Left hindlimb (tissue), 1 donor: ENCODE results near the gene ZNF213.
"Not testable (repeated sequence)": the region's sequence is repeated elsewhere in the genome, so short reads cannot be mapped to it uniquely, and the experiment has no call there.

Experiments
- DNase-seq: peaks from one replicate; pipeline ENCODE4 v3.0.0-alpha.2; 2018

The ZNF213 gene

DNA sequence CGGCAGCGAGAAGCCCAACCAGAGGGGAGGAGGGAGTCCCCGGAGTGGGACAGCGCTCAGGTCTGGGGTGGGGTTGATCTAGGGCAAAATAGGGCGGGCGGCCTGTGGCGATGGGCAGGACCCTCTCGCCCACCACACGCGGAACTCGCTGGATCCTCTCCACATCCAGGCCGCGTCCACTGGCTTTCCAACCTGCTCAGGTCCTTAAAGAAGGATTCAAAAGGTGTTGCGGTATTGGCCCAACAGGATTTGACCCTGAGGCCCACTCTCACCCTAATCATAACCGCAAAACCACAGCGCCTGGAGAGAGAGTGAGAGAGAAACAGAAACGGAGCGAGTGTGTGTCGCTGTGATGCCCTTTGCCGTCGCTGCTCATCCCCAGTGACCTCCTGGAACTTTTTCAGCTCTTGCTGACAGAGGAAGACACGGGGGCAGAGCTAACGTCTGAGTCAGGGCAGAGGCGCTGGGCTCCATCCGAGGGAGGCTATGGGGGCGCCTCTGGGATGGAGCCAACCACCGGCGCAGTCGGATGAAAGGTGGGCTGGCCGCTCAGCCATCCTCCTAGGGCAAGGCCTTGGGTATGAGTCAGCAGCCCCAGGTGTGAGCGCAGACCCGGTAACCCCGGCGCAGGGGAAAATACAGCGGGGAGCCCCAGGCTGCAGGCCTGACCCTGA, 36.5 kb downstream of the ZNF213 start:
- no peak for DNase-seq

DNA sequence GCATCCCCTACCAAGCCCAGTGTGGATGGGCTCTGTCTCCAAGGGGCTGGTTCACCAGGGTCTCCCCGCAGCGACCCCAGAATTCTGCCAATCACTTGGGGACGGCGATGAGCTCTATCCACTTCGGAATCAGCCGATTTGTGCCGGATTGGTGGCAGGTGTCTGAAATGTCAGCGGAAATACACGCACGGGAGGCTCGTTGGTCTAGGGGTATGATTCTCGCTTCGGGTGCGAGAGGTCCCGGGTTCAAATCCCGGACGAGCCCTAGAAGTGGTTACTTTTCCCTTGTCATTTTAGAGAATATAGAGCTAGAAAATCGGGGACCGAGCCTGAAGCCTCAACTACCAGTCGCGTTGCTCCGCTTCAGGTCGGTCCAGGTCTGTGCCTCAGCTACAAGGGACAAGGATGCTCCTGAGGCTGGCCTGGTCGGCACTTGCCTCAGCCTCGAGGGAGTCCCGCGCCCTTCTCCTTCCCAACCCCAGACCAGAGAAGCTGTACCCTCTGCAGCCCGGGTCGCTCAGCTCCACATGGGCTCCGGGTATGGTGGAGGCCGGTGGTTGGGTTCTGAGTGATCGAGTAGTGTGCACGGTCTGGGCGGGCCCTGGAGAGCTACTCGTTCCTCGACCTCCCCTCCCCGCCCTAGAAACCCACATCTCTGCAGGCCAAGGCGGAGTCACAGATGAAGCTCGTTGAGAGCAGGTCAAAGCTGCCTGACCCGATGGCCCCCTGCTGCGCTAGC, 37.2 kb downstream of the ZNF213 start:
- DNase-seq: no peak

DNA sequence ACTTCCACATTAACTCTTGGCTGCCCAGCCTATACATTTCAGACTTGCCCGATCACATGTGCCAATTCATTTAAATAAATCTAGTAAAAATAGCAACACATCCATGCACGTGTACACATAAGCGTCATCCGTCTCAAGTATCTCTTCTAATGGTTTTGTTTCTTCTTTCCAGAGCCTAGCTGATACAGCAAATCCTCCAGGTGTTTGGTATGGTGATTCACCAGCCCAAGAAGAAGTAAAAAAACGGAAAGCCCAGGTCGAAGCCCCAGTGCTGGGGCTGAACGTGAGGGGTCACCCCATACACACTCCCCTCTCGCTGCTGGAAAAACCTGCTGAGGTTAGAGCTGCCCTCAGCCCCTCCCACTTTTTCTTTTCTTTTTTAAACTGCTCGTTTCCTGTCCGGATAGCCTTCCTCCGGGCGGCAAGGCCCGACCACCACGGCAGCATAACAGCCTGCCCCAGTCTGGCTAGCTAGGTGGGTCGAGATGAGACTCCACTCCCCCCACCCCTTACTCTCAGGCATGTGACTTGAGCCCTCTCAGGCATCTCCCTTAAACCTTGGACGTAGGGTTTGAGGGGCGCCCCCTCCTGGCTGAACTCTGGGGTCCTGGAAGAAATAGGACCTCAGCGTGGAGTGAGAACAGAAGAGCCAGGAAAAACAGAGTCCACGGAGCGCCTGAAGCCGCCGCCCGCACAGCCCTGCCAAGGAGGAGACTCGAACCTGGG, 39.2 kb downstream of the ZNF213 start:
- no peak for DNase-seq

DNA sequence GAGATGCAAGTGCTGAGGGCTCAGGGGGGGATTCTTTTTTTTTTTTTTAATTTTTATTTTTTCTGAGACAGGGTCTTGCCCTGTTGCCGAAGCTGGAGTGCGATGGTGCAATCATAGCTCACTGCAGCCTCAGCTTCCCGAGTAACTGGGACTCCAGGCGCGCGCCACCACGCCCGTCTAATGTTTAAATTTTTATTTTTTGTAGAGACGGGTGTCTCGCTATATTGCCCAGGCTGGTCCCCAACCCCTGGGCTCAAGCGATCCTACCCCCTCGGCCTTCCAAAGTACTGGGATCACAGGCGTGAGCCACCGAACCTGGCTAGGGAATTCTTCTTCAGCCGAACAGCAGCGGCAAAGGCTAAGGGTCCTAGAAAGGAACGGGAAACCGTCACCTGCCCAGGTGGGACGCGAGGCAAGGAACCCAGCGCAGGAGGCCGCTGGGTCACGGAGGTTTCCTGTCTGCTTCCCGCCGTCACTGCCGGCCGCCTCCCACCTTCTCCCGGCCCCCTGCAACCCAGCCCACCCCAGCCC, 39.9 kb downstream of the ZNF213 start:
- no peak for DNase-seq

DNA sequence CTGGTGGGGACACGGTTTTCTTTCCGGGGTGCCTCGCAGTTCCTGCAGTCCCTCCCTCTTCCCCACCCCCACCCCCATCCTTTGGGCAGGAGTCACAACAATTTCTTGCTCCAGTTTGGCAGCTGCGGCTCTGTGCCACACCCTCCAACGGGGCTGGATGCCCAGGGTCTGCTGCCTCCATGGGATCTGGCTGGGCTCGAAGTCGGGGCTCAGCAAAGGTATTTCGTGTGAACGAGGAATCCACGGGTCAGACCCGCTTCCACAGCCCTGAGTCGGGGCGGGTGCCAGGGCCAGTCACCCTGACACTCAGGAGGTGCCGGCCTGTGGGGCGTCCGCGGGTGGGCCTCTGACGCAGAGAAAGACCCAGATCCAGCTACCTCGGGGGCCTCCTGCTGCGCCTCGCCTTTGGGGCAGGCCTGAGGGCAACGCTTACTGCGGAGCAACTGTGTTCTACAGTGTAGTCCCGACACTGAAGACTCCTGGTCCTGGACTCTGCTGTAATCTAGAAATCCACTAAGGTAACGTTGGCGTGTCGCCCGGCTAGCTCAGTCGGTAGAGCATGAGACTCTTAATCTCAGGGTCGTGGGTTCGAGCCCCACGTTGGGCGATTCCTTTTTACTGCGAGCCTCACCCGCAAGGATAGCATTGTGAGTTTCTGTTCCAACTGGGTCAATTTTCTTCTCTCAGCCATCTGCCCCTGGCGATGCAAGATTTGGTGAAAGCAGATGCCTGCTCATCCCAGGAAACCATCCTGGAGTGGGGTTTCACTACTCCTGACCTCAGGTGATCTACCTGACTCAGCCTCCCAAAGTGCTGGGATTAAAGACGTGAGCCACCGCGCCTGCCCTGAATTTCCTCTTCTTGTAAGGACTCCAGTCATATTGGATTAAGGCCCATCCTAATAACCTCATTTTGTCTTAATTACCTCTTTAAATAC, 40.6 kb downstream of the ZNF213 start:
- no peak for DNase-seq

- DNase-seq: no peak
Observed at GRCh38 chr16:3179651-3180050, 44.8 kb downstream of the ZNF213 start.

GRCh38 chr16:3180445-3180878, 45.6 kb downstream of the ZNF213 start:
- DNase-seq: no peak

- DNase-seq: not testable (repeated sequence)
Observed at GRCh38 chr16:3182293-3182607, 47.4 kb downstream of the ZNF213 start.

GRCh38 chr16:3182608-3183444, 48.0 kb downstream of the ZNF213 start:
- no peak for DNase-seq

- no peak for DNase-seq
Observed at GRCh38 chr16:3183445-3184139, 48.8 kb downstream of the ZNF213 start.

DNA sequence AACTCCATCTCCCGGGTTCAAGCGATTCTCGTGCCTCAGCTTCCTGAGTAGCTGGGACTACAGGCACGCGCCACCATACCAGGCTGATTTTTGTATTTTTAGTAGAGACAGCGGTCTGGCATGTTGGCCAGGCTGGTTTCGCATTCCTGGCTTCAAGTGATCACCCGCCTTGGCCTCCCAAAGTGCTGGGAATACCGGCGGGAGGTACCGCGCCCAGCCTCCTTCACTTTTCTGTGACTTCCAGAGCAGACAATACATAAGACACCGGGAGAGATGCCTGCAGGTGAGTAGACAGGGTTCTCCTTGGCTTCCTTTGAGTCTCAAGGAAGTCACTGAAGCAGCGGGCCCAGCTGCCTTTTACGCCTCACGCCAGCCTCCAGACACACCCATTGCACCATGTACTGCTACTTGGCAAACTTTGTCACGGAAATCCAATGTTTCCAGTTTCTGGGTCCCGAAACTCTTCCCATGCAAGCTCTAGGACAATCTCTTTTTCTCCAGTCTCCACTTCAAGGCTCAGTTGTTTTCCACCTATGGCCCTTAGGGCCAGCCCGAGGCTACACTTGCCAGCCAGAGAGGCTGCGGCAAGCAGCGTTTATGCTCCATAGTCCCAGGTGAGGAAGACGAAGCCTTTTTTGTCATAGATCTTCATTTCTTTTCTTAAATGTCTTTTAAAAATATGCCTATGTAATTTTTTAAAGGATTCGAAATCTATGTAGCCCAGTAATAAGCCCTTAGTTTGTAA, 52.3 kb downstream of the ZNF213 start:
- DNase-seq: no peak

DNA sequence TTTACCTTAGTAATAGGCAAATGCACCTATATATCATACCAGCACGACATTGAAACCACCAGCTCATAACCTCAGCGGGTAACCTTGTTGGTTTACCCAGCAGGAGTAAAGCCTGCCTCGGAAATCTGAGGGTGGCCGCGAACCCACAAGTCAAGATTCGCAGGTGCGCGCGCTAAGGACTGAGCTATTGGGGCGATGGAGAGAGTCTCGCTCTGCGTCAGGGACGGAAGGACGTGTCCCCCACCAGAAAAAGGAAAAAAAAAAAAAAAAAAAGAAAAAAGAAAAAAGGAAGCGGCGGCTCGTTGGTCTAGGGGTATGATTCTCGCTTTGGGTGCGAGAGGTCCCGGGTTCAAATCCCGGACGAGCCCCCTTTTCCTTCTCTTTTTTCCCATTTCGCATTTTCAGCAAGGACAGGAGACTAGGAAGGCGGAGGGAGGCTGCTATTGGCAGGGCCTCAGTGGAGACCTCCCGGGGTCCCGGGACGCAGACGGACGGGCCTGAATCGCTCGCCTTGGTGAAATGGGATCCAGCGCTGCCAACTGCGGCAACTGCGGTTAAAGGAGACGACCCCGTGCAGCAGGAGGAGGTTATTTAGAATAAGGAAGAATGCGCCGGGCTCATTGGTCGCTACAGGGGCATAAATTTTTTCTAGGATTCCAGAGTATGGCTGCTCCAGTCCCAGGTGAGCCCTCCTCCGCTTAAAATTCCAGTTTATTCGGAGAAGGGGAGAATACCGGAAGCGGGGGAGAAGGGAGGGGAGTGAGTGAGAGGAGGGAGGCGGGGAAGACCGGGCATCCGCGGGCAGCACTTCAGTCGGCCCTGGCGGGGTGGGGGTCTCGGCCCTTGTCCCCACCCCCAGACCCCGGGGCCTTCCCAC, 53.2 kb downstream of the ZNF213 start, which contains the start of gene OR1F1:
TSS of gene OR1F1 (plus strand) at position 407 of the 877 bp plus-strand sequence.
- DNase-seq: no peak

DNA sequence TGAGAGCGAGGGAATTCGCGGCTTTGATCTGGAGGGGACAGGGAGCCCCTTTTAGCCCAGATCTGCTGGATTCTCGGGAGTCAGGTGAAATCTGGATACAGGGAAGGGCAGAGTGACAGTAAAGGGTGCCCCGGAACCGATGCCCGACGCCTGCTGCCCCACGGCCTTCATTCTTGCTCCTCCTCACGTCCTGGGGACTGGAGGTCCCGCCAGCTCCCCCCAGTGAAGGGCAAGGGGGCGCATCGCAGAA, 53.8 kb downstream of the ZNF213 start:
- DNase-seq: no peak

DNA sequence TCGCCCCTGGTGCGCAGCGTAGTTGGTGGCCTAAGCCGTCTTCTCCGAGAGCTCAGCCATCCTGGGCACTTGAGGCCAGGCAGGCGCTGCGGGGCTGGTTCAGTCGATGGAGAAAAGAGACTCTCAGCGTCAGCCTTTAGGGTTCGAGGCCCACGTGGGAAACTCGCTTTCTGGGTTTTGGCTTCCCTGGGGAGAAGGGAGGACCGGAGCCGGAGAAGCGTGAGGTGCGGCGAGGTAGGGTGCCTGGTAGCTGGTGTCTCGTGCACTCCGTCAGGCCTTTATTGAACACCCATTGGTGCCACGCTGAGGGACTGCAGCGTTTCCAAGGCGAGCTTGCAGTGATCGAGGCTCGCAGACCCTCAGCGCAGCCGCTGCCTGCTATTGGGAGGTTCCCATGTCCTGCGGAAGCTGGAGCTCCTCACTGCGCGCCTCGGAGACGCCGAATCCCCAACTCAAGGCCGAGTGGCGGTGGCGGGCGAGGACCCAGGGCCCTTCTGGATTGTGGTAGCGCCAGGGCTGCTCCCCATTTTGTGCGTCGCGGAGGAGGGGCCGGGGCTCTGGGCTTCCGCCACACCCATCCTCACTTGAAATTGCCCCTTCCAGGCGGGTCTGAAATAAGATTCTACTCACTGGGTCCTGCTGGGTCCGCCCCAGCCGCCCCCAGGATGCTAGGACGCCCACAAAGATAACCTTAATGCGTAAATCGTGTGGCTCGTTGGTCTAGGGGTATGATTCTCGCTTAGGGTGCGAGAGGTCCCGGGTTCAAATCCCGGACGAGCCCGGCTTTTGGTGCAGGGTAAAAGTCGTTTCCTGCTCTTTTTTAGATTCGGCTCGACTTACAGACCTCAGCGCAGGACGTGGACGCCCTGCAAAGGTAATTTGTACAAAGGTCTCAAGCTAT, 54.3 kb downstream of the ZNF213 start:
- peak; percentile 49 for DNase-seq

DNA sequence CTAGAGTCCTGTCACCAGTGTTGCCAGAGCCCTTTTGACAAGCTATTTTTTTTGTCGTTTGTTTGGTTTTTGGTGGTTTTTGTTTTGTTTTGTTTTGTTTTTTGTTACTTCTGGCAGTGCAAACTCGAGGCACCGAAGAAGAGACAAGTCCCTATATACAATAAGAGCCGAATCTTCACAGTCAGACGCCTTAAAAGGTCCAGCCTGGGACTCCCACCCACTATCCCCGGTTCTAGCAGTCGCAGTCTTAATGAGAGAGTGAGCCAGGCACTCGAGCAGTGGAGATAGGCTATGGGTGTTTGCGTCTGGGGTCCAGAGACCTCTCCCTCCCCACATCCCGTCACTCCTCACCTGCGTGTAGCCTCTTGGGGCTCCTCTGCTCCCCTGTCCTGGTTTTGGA, 55.0 kb downstream of the ZNF213 start:
- DNase-seq: no peak

DNA sequence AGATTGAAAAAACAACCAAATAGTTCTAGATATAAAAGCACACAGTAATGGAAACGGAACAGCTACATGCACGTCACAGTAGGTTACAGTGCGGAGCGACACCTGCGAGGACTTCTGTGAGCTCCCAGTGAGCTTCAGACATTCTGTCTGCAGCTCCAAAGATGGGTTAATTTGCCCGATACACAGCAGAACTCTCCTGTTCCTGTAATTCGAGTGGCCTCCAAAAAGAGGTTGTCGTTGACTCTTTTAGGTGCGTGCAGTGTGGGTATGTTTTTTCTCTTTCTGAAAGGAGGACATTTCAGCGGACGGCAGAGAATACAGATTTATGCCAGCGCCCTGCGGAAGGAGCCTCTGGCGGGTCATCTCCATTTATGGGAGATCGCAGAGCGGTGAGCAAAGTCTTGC, 56.1 kb downstream of the ZNF213 start:
- DNase-seq: no peak
